CD4-positive, alpha-beta T cell treated with Interferon gamma for 1 hour (primary cell): ENCODE measurements around the gene TMEM108.

Experiments used
- DNase-seq: peaks from one replicate; pipeline ENCODE4 v3.0.0-alpha.2; 2020

Gene TMEM108

GRCh38 chr3:133121450-133121849, 83.3 kb downstream of the TMEM108 start:
- DNase-seq, result no peak

- DNase-seq, result no peak
Observed at GRCh38 chr3:133123636-133124035, 85.4 kb downstream of the TMEM108 start.

GRCh38 chr3:133124511-133124910, 86.3 kb downstream of the TMEM108 start:
- DNase-seq, result no peak

- no peak for DNase-seq
Observed at GRCh38 chr3:133125171-133125570, 87.0 kb downstream of the TMEM108 start.

- DNase-seq, result no peak
Observed at GRCh38 chr3:133125802-133126201, 87.6 kb downstream of the TMEM108 start.

GRCh38 chr3:133127381-133127780, 89.2 kb downstream of the TMEM108 start:
- DNase-seq, result no peak

- no peak for DNase-seq
Observed at GRCh38 chr3:133130168-133130567, 92.0 kb downstream of the TMEM108 start.

- DNase-seq, result no peak
Observed at GRCh38 chr3:133135306-133135705, 97.1 kb downstream of the TMEM108 start.

GRCh38 chr3:133136114-133137041, 98.2 kb downstream of the TMEM108 start:
- DNase-seq, result no peak

- no peak for DNase-seq
Observed at GRCh38 chr3:133137042-133137996, 99.1 kb downstream of the TMEM108 start.

GRCh38 chr3:133138017-133138416, 99.8 kb downstream of the TMEM108 start:
- DNase-seq, result no peak

GRCh38 chr3:133152056-133152455, 113.9 kb downstream of the TMEM108 start:
- DNase-seq, result no peak

GRCh38 chr3:133152681-133153220, 114.6 kb downstream of the TMEM108 start:
- DNase-seq, result no peak

- DNase-seq, result no peak
Observed at GRCh38 chr3:133153382-133153781, 115.2 kb downstream of the TMEM108 start.

- no peak for DNase-seq
Observed at GRCh38 chr3:133157716-133158115, 119.5 kb downstream of the TMEM108 start.

GRCh38 chr3:133158686-133159085, 120.5 kb downstream of the TMEM108 start:
- DNase-seq, result no peak

GRCh38 chr3:133159498-133160475, 121.6 kb downstream of the TMEM108 start:
- DNase-seq, result no peak

GRCh38 chr3:133161656-133162055, 123.5 kb downstream of the TMEM108 start:
- no peak for DNase-seq

GRCh38 chr3:133162265-133162664, 124.1 kb downstream of the TMEM108 start:
- no peak for DNase-seq

GRCh38 chr3:133162670-133163305, 124.6 kb downstream of the TMEM108 start:
- DNase-seq, result no peak

GRCh38 chr3:133167340-133168024, 129.3 kb downstream of the TMEM108 start:
- no peak for DNase-seq
